ENCODE measurements around the gene GRIA4. TPM values are rescaled to one million over a fixed set of nuclear protein-coding genes. Genes with fewer than 3 reads are reported as not detected.

The GRIA4 gene
- total RNA-seq, 1 experiment from 2014 or later, result 1.3 TPM

GRCh38 chr11:105811242-105811641 lies 201.4 kb downstream of the GRIA4 start:
- DNase-seq, result no peak
- Histone ChIP-seq H3K4me3 (ENCODE audit: insufficient read depth, low read depth, low read length) (no peak overlapping the region), H3K36me3 (replicated peaks; ENCODE audit: control insufficient read depth, insufficient read depth, low read length) (no peaks in the 10 kb centered on the region), H3K27me3 (ENCODE audit: control insufficient read depth, insufficient read depth, low read length) (no peaks in the 10 kb centered on the region)

GRCh38 chr11:105821372-105821771 lies 211.5 kb downstream of the GRIA4 start:
- no peaks in the 10 kb centered on the region for H3K36me3 ChIP-seq (replicated peaks; ENCODE audit: control insufficient read depth, insufficient read depth, low read length)
- H3K4me3 ChIP-seq (ENCODE audit: insufficient read depth, low read depth, low read length), result no peak overlapping the region
- no peaks in the 10 kb centered on the region for H3K27me3 ChIP-seq (ENCODE audit: control insufficient read depth, insufficient read depth, low read length)
- DNase-seq, result no peak

GRCh38 chr11:105821781-105822180 lies 211.9 kb downstream of the GRIA4 start:
- DNase-seq, result no peak
- H3K4me3 ChIP-seq (ENCODE audit: insufficient read depth, low read depth, low read length), result no peak overlapping the region
- no peaks in the 10 kb centered on the region for H3K36me3 ChIP-seq (replicated peaks; ENCODE audit: control insufficient read depth, insufficient read depth, low read length)
- H3K27me3 ChIP-seq (ENCODE audit: control insufficient read depth, insufficient read depth, low read length), result no peaks in the 10 kb centered on the region

GRCh38 chr11:105823495-105824033 lies 213.7 kb downstream of the GRIA4 start:
- DNase-seq, result no peak
- Histone ChIP-seq H3K36me3 (replicated peaks; ENCODE audit: control insufficient read depth, insufficient read depth, low read length) (no peaks in the 10 kb centered on the region), H3K27me3 (ENCODE audit: control insufficient read depth, insufficient read depth, low read length) (no peaks in the 10 kb centered on the region), H3K4me3 (ENCODE audit: insufficient read depth, low read depth, low read length) (no peak overlapping the region)

- no peaks in the 10 kb centered on the region for H3K36me3 ChIP-seq (replicated peaks; ENCODE audit: control insufficient read depth, insufficient read depth, low read length)
- H3K27me3 ChIP-seq (ENCODE audit: control insufficient read depth, insufficient read depth, low read length), result no peaks in the 10 kb centered on the region
- H3K4me3 ChIP-seq (ENCODE audit: insufficient read depth, low read depth, low read length), result no peak overlapping the region
- DNase-seq, result no peak
Measured at GRCh38 chr11:105824457-105825013, 214.7 kb downstream of the GRIA4 start.

GRCh38 chr11:105825141-105825540 lies 215.3 kb downstream of the GRIA4 start:
- Histone ChIP-seq H3K36me3 (replicated peaks; ENCODE audit: control insufficient read depth, insufficient read depth, low read length) (no peaks in the 10 kb centered on the region), H3K4me3 (ENCODE audit: insufficient read depth, low read depth, low read length) (no peak overlapping the region), H3K27me3 (ENCODE audit: control insufficient read depth, insufficient read depth, low read length) (no peaks in the 10 kb centered on the region)
- no peak for DNase-seq

GRCh38 chr11:105827906-105828305 lies 218.0 kb downstream of the GRIA4 start:
- DNase-seq, result no peak
- Histone ChIP-seq H3K36me3 (replicated peaks; ENCODE audit: control insufficient read depth, insufficient read depth, low read length) (no peaks in the 10 kb centered on the region), H3K4me3 (ENCODE audit: insufficient read depth, low read depth, low read length) (no peak overlapping the region), H3K27me3 (ENCODE audit: control insufficient read depth, insufficient read depth, low read length) (no peaks in the 10 kb centered on the region)

GRCh38 chr11:105829084-105829483 lies 219.2 kb downstream of the GRIA4 start:
- no peaks in the 10 kb centered on the region for H3K36me3 ChIP-seq (replicated peaks; ENCODE audit: control insufficient read depth, insufficient read depth, low read length)

GRCh38 chr11:105834461-105834860 lies 224.6 kb downstream of the GRIA4 start:
- no peak overlapping the region for H3K4me3 ChIP-seq (ENCODE audit: insufficient read depth, low read depth, low read length)
- H3K27me3 ChIP-seq (ENCODE audit: control insufficient read depth, insufficient read depth, low read length), result no peaks in the 10 kb centered on the region
- no peak for DNase-seq
- H3K36me3 ChIP-seq (replicated peaks; ENCODE audit: control insufficient read depth, insufficient read depth, low read length), result no peaks in the 10 kb centered on the region

More at GRCh38 chr11:105829084-105829483, 219.2 kb downstream of the GRIA4 start:
- no peak for DNase-seq
- Histone ChIP-seq H3K4me3 (ENCODE audit: insufficient read depth, low read depth, low read length) (no peak overlapping the region), H3K27me3 (ENCODE audit: control insufficient read depth, insufficient read depth, low read length) (no peaks in the 10 kb centered on the region)

- Histone ChIP-seq H3K36me3 (replicated peaks; ENCODE audit: control insufficient read depth, insufficient read depth, low read length) (no peaks in the 10 kb centered on the region), H3K27me3 (ENCODE audit: control insufficient read depth, insufficient read depth, low read length) (no peaks in the 10 kb centered on the region), H3K4me3 (ENCODE audit: insufficient read depth, low read depth, low read length) (no peak overlapping the region)
- DNase-seq, result no peak
Measured at GRCh38 chr11:105838668-105839384, 229.0 kb downstream of the GRIA4 start.

- H3K36me3 ChIP-seq (replicated peaks; ENCODE audit: control insufficient read depth, insufficient read depth, low read length), result no peaks in the 10 kb centered on the region
- H3K27me3 ChIP-seq (ENCODE audit: control insufficient read depth, insufficient read depth, low read length), result no peaks in the 10 kb centered on the region
- H3K4me3 ChIP-seq (ENCODE audit: insufficient read depth, low read depth, low read length), result no peak overlapping the region
- DNase-seq, result no peak
Measured at GRCh38 chr11:105840391-105840790, 230.5 kb downstream of the GRIA4 start.

- no peak for DNase-seq
- H3K36me3 ChIP-seq (replicated peaks; ENCODE audit: control insufficient read depth, insufficient read depth, low read length), result no peaks in the 10 kb centered on the region
- H3K27me3 ChIP-seq (ENCODE audit: control insufficient read depth, insufficient read depth, low read length), result no peaks in the 10 kb centered on the region
- H3K4me3 ChIP-seq (ENCODE audit: insufficient read depth, low read depth, low read length), result no peak overlapping the region
Measured at GRCh38 chr11:105852403-105852802, 242.5 kb downstream of the GRIA4 start.

- Histone ChIP-seq H3K27me3 (ENCODE audit: control insufficient read depth, insufficient read depth, low read length) (no peaks in the 10 kb centered on the region), H3K36me3 (replicated peaks; ENCODE audit: control insufficient read depth, insufficient read depth, low read length) (no peaks in the 10 kb centered on the region), H3K4me3 (ENCODE audit: insufficient read depth, low read depth, low read length) (no peak overlapping the region)
- DNase-seq, result no peak
Measured at GRCh38 chr11:105854269-105854668, 244.4 kb downstream of the GRIA4 start.

GRCh38 chr11:105856954-105857353 lies 247.1 kb downstream of the GRIA4 start:
- no peak overlapping the region for H3K4me3 ChIP-seq (ENCODE audit: insufficient read depth, low read depth, low read length)
- no peaks in the 10 kb centered on the region for H3K27me3 ChIP-seq (ENCODE audit: control insufficient read depth, insufficient read depth, low read length)
- DNase-seq, result no peak
- no peaks in the 10 kb centered on the region for H3K36me3 ChIP-seq (replicated peaks; ENCODE audit: control insufficient read depth, insufficient read depth, low read length)

- Histone ChIP-seq H3K36me3 (replicated peaks; ENCODE audit: control insufficient read depth, insufficient read depth, low read length) (no peaks in the 10 kb centered on the region), H3K27me3 (ENCODE audit: control insufficient read depth, insufficient read depth, low read length) (no peaks in the 10 kb centered on the region), H3K4me3 (ENCODE audit: insufficient read depth, low read depth, low read length) (no peak overlapping the region)
- no peak for DNase-seq
Measured at GRCh38 chr11:105857728-105858127, 247.9 kb downstream of the GRIA4 start.

All from H7 (cell line).